ENCODE results near the gene PIP4K2A.
"Not testable (repeated sequence)": the region's sequence is repeated elsewhere in the genome, so short reads cannot be mapped to it uniquely, and the experiment has no call there.

The PIP4K2A gene

DNA sequence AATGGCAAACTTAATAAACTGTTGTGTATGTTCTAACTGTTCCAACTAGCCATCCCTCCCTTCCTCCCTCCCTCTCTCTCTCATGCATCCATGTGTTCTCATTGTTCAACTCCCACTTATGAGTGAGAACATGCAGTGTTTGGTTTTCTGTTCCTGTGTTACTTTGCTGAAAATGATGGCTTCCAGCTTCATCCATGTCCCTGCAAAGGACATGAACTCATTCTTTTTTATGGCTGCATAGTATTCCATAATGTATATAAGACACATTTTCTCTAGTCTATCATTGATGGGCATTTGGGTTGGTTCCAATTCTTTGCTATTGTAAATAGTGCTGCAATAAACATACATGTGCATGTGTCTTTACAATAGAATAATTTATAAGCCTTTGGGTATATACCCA, 193.7 kb downstream of the PIP4K2A start:
- not testable (repeated sequence) for H3K36me3 ChIP-seq (ENCODE audit: control insufficient read depth, insufficient read depth, low read length); H3K9me3 ChIP-seq (ENCODE audit: control insufficient read depth, low read length); H3K9ac ChIP-seq (ENCODE audit: low read length); H3K27me3 ChIP-seq (ENCODE audit: control insufficient read depth, insufficient read depth, low read length); H3K4me1 ChIP-seq (ENCODE audit: control insufficient read depth, insufficient read depth, low read length); H3K4me3 ChIP-seq (ENCODE audit: low read length)

DNA sequence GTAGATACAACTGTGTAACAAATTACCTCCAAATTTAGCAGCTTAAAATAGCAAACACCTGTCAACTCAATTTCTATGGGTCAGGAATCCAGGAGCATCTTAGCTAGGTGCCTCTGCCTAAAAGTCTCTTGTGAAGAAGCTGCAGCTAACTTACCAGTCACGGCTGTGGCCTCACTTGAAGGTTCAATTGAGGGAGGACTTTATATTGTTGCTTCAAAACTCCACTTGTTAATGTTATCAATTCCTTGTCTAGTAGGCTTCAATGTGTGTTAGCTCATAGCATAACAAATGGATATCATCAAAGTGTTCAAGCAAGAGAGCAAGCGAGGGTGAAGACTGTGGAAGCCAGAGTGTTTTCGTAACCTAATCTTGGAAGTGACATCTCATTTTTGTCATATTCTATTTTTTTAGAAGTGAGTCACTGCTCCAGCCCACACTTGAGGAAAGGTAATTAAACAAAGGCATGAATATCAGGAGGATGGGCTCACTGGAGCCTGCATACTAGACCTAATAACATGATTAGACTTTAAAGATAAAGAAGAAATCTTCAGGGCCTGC, 196.1 kb downstream of the PIP4K2A start:
- H3K27me3 ChIP-seq (ENCODE audit: control insufficient read depth, insufficient read depth, low read length), result no peaks in the 10 kb centered on the region
- H3K4me1 ChIP-seq (ENCODE audit: control insufficient read depth, insufficient read depth, low read length), result peaks cover 9% of the 10 kb centered on the region
- H3K9ac ChIP-seq (ENCODE audit: low read length), result no peak overlapping the region
- H3K9me3 ChIP-seq (ENCODE audit: control insufficient read depth, low read length), result no peaks in the 10 kb centered on the region
- no peak overlapping the region for H3K4me3 ChIP-seq (ENCODE audit: low read length)
- H3K36me3 ChIP-seq (ENCODE audit: control insufficient read depth, insufficient read depth, low read length), result no peaks in the 10 kb centered on the region

DNA sequence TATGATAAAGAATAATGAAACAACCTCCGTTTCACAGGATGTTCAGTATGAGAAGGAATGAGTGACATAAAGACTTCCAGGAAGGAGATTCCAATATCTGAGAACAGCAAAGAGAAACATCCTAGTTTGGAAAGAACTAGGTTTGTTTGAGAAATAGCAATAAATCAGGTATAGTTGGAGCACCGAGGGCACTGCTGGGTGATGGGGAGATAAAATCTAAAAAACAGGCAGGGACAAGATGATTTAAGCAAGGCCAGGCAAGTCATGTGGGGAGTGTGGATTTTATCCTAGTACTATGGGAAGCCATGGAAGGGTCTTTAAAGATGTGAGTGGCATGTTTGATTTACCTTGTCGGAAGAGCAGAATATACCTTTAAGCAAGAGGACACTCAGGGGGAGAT, 199.4 kb downstream of the PIP4K2A start:
- Histone ChIP-seq H3K27me3 (ENCODE audit: control insufficient read depth, insufficient read depth, low read length) (no peaks in the 10 kb centered on the region), H3K9me3 (ENCODE audit: control insufficient read depth, low read length) (no peaks in the 10 kb centered on the region), H3K36me3 (ENCODE audit: control insufficient read depth, insufficient read depth, low read length) (no peaks in the 10 kb centered on the region), H3K4me3 (ENCODE audit: low read length) (no peak overlapping the region), H3K9ac (ENCODE audit: low read length) (no peak overlapping the region), H3K4me1 (ENCODE audit: control insufficient read depth, insufficient read depth, low read length) (peaks cover 10% of the 10 kb centered on the region)

DNA sequence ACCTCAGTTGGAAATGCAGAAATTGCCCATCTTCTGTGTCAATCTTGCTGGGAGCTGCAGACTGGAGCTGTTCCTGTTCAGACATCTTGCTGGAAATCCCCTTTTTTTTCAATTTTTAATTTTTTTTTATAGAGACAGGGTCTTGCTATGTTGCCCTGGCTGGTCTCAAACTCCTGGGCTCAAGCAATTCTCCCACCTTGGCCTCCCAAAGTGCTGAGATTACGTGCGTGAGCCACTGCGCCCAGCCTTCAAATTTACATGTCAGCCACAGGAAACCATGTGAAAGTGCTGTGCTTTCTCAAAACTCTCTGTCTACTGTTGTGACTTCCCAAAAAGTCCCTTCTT, 200.0 kb downstream of the PIP4K2A start:
- not testable (repeated sequence) for H3K4me1 ChIP-seq (ENCODE audit: control insufficient read depth, insufficient read depth, low read length); H3K36me3 ChIP-seq (ENCODE audit: control insufficient read depth, insufficient read depth, low read length); H3K9ac ChIP-seq (ENCODE audit: low read length); H3K4me3 ChIP-seq (ENCODE audit: low read length); H3K9me3 ChIP-seq (ENCODE audit: control insufficient read depth, low read length); H3K27me3 ChIP-seq (ENCODE audit: control insufficient read depth, insufficient read depth, low read length)

- H3K9me3 ChIP-seq (ENCODE audit: control insufficient read depth, low read length); H3K4me1 ChIP-seq (ENCODE audit: control insufficient read depth, insufficient read depth, low read length); H3K27me3 ChIP-seq (ENCODE audit: control insufficient read depth, insufficient read depth, low read length); H3K4me3 ChIP-seq (ENCODE audit: low read length); H3K36me3 ChIP-seq (ENCODE audit: control insufficient read depth, insufficient read depth, low read length); H3K9ac ChIP-seq (ENCODE audit: low read length): not testable (repeated sequence)
Observed at GRCh38 chr10:22513483-22514413, 200.6 kb downstream of the PIP4K2A start.

- H3K27me3 ChIP-seq (ENCODE audit: control insufficient read depth, insufficient read depth, low read length); H3K4me1 ChIP-seq (ENCODE audit: control insufficient read depth, insufficient read depth, low read length); H3K9ac ChIP-seq (ENCODE audit: low read length); H3K9me3 ChIP-seq (ENCODE audit: control insufficient read depth, low read length); H3K36me3 ChIP-seq (ENCODE audit: control insufficient read depth, insufficient read depth, low read length); H3K4me3 ChIP-seq (ENCODE audit: low read length): not testable (repeated sequence)
Observed at GRCh38 chr10:22512015-22512414, 202.4 kb downstream of the PIP4K2A start.

- H3K4me3 ChIP-seq (ENCODE audit: low read length); H3K9me3 ChIP-seq (ENCODE audit: control insufficient read depth, low read length); H3K9ac ChIP-seq (ENCODE audit: low read length); H3K4me1 ChIP-seq (ENCODE audit: control insufficient read depth, insufficient read depth, low read length); H3K27me3 ChIP-seq (ENCODE audit: control insufficient read depth, insufficient read depth, low read length); H3K36me3 ChIP-seq (ENCODE audit: control insufficient read depth, insufficient read depth, low read length): not testable (repeated sequence)
Observed at GRCh38 chr10:22508214-22508613, 206.2 kb downstream of the PIP4K2A start.

- no peaks in the 10 kb centered on the region for H3K9me3 ChIP-seq (ENCODE audit: control insufficient read depth, low read length)
- H3K36me3 ChIP-seq (ENCODE audit: control insufficient read depth, insufficient read depth, low read length), result no peaks in the 10 kb centered on the region
- no peaks in the 10 kb centered on the region for H3K27me3 ChIP-seq (ENCODE audit: control insufficient read depth, insufficient read depth, low read length)
- H3K4me1 ChIP-seq (ENCODE audit: control insufficient read depth, insufficient read depth, low read length), result no peaks in the 10 kb centered on the region
- H3K4me3 ChIP-seq (ENCODE audit: low read length), result no peak overlapping the region
- no peak overlapping the region for H3K9ac ChIP-seq (ENCODE audit: low read length)
Observed at GRCh38 chr10:22505911-22506685, 208.3 kb downstream of the PIP4K2A start.

- Histone ChIP-seq H3K36me3 (ENCODE audit: control insufficient read depth, insufficient read depth, low read length) (no peaks in the 10 kb centered on the region), H3K9me3 (ENCODE audit: control insufficient read depth, low read length) (no peaks in the 10 kb centered on the region), H3K4me3 (ENCODE audit: low read length) (no peak overlapping the region), H3K27me3 (ENCODE audit: control insufficient read depth, insufficient read depth, low read length) (no peaks in the 10 kb centered on the region), H3K9ac (ENCODE audit: low read length) (no peak overlapping the region), H3K4me1 (ENCODE audit: control insufficient read depth, insufficient read depth, low read length) (no peaks in the 10 kb centered on the region)
Observed at GRCh38 chr10:22504766-22505165, 209.6 kb downstream of the PIP4K2A start.

- Histone ChIP-seq H3K36me3 (ENCODE audit: control insufficient read depth, insufficient read depth, low read length) (no peaks in the 10 kb centered on the region), H3K4me3 (ENCODE audit: low read length) (no peak overlapping the region), H3K27me3 (ENCODE audit: control insufficient read depth, insufficient read depth, low read length) (no peaks in the 10 kb centered on the region), H3K4me1 (ENCODE audit: control insufficient read depth, insufficient read depth, low read length) (no peaks in the 10 kb centered on the region), H3K9ac (ENCODE audit: low read length) (no peak overlapping the region), H3K9me3 (ENCODE audit: control insufficient read depth, low read length) (no peaks in the 10 kb centered on the region)
Observed at GRCh38 chr10:22503315-22504088, 210.9 kb downstream of the PIP4K2A start.

DNA sequence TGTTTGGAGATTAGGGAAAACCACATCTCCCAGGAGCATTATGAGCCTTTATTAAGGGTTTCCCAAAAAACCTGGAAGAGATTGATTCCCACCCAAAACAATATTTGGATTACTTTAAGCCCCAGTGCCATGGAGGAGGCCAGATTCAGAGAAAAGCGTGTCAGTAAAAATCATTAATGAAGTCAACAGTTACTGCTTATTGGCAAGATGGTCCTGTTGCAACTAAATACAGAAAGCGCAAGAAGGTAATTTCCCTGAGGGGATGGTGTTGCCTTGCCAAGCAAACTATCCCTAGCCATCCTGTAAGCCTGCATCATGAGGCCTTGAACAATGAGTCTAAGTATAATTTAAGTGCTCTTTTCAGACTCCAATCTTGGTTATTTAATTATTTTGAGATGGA, 212.5 kb downstream of the PIP4K2A start:
- Histone ChIP-seq H3K27me3 (ENCODE audit: control insufficient read depth, insufficient read depth, low read length) (no peaks in the 10 kb centered on the region), H3K36me3 (ENCODE audit: control insufficient read depth, insufficient read depth, low read length) (no peaks in the 10 kb centered on the region), H3K4me3 (ENCODE audit: low read length) (no peak overlapping the region), H3K9me3 (ENCODE audit: control insufficient read depth, low read length) (no peaks in the 10 kb centered on the region), H3K9ac (ENCODE audit: low read length) (no peak overlapping the region), H3K4me1 (ENCODE audit: control insufficient read depth, insufficient read depth, low read length) (no peaks in the 10 kb centered on the region)

DNA sequence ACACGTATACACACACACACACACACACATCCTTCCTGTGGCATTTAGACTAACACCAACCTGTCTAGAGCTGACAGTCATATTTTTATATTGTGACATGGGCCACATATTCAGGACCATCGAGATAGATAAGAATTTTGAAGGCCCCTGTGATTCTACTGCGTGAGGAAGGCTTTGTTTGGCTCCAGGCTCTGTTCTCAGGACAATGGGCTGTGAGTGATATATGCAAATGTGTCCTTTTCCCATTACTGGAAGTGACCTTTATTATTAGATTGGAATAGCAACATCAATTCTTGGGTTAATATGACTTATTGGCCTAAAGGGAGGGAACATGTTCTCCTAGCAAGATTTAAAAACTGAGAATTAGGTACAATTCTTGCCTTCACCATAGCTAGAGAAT, 213.0 kb downstream of the PIP4K2A start:
- Histone ChIP-seq H3K9me3 (ENCODE audit: control insufficient read depth, low read length) (no peaks in the 10 kb centered on the region), H3K4me3 (ENCODE audit: low read length) (no peak overlapping the region), H3K36me3 (ENCODE audit: control insufficient read depth, insufficient read depth, low read length) (no peaks in the 10 kb centered on the region), H3K9ac (ENCODE audit: low read length) (no peak overlapping the region), H3K27me3 (ENCODE audit: control insufficient read depth, insufficient read depth, low read length) (no peaks in the 10 kb centered on the region), H3K4me1 (ENCODE audit: control insufficient read depth, insufficient read depth, low read length) (no peaks in the 10 kb centered on the region)

Measured in mucosa of stomach (tissue), 1 donor.